Tibial artery (tissue), 4 donors: ENCODE measurements around the gene LYST.

ENCODE experiments used
- DNase-seq, 2 donors: peaks; one replicate each; pipeline ENCODE4 v3.0.0-alpha.2; 2019
- H3K27ac ChIP-seq, 2 donors: fragments of 200-600 bp; sonication (generic) in 1 of 2; 1 replicate in 1 of 2; 2 replicates in 1 of 2; pipeline ENCODE4 v1.5.1; 2018 to 2019; ENCODE audit warnings: mild to moderate bottlenecking in 1 of 2
- H3K27me3 ChIP-seq, 2 donors: fragments of 200-600 bp; sonication (generic) in 1 of 2; one replicate each; pipeline versions ENCODE4 v1.5.1 to v1.6.0; 2016 to 2019
- H3K36me3 ChIP-seq, 3 donors: fragments of 200-600 bp; sonication (generic) in 2 of 3; one replicate each; pipeline ENCODE4 v1.5.1; 2016 to 2019; ENCODE audit warnings: mild to moderate bottlenecking in 2 of 3
- H3K4me1 ChIP-seq, 4 donors: fragments of 200-600 bp; sonication (generic) in 2 of 4; 1 replicate in 3 of 4; 2 replicates in 1 of 4; pipeline ENCODE4 v1.5.1; 2016 to 2019
- H3K4me3 ChIP-seq, 2 donors: fragments of 200-600 bp; sonication (generic) in 1 of 2; 1 replicate in 1 of 2; 2 replicates in 1 of 2; pipeline ENCODE4 v1.5.1; 2018 to 2019; ENCODE audit warnings: mild to moderate bottlenecking in 2 of 2
- H3K9me3 ChIP-seq, 3 donors: fragments of 200-600 bp; sonication (generic) in 1 of 3; one replicate each; pipeline ENCODE4 v1.5.1; 2016 to 2019
- intact Hi-C: fragments of 100-400 bp; cut with DNase I; formaldehyde crosslinking; loops from one replicate; pipeline ENCODE4 v1.15.0; 2023; ENCODE audit warnings: low total_unique reads
- TF ChIP-seq, protein P1 (sequence below), 2 experiments: fragments of 200-600 bp in 1 of 2; fragments of 450-650 bp in 1 of 2; IDR thresholded peaks; one replicate each; pipeline ENCODE4 v1.5.1; 2017 to 2019; ENCODE audit warnings: antibody characterized with exemption in 2 of 2, mild to moderate bottlenecking in 1 of 2, moderate library complexity in 1 of 2

LYST gene

DNA sequence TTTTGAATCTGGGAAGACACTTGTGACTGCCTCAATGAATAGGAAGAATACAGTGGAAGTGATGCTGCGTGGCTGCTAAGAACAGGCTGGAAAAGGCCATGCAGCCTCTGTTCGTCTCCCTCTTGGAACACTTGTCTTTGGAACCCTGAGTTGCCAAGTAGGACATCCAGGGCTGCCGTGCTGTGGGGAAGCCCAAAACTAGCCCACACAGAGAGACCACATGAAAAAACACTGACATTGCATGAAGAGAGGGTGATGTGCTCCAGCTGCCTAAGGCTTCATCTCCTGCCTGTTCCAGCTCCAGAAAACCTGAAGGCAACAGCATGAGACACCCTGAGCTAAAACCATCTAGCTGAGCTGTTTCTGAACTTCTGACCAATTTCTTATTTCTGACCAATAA, 156.0 kb downstream of the LYST start:
- H3K36me3 ChIP-seq = peaks cover 67 to 79% (median 78%) of the 10 kb centered on the region in 3 donors

DNA sequence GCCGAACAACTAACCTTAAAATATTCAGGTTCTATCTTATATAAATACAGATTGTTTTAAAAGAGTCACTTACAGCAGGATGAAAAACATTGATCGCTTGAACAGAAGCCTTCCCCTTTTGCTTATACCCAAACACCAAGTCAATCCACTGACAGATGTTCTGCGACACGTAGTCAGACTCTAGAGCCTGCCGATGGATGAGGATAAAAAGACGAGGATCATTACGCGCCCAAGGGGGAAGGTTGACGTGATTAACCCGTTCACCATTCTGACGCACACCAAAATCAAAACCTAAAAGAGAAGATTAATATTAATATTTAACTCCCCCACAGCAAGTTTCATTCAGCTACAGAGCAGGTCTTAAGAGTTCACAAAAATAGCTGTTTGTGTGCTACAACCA, 157.7 kb downstream of the LYST start:
- TF ChIP-seq, protein P1, sequence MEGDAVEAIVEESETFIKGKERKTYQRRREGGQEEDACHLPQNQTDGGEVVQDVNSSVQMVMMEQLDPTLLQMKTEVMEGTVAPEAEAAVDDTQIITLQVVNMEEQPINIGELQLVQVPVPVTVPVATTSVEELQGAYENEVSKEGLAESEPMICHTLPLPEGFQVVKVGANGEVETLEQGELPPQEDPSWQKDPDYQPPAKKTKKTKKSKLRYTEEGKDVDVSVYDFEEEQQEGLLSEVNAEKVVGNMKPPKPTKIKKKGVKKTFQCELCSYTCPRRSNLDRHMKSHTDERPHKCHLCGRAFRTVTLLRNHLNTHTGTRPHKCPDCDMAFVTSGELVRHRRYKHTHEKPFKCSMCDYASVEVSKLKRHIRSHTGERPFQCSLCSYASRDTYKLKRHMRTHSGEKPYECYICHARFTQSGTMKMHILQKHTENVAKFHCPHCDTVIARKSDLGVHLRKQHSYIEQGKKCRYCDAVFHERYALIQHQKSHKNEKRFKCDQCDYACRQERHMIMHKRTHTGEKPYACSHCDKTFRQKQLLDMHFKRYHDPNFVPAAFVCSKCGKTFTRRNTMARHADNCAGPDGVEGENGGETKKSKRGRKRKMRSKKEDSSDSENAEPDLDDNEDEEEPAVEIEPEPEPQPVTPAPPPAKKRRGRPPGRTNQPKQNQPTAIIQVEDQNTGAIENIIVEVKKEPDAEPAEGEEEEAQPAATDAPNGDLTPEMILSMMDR (IDR thresholded peaks at IDR 0.05) = no peak
- Histone ChIP-seq H3K9me3 (no peaks in the 10 kb centered on the region), H3K4me3 (no peak overlapping the region), H3K27me3 (no peaks in the 10 kb centered on the region), H3K36me3 (peaks cover 59 to 78% (median 69%) of the 10 kb centered on the region in 3 donors), H3K27ac (no peak overlapping the region), H3K4me1 (no peaks in the 10 kb centered on the region)
- intact Hi-C loops = no loop called here
- no peak for DNase-seq

More for the DNA sequence above, 156.0 kb downstream of the LYST start:
- DNase-seq = no peak
- Histone ChIP-seq H3K4me1 (no peaks in the 10 kb centered on the region), H3K4me3 (no peak overlapping the region), H3K27ac (no peak overlapping the region), H3K27me3 (no peaks in the 10 kb centered on the region), H3K9me3 (no peaks in the 10 kb centered on the region)
- TF ChIP-seq, protein P1 (IDR thresholded peaks at IDR 0.05) = no peak
- intact Hi-C loops = no loop called here

DNA sequence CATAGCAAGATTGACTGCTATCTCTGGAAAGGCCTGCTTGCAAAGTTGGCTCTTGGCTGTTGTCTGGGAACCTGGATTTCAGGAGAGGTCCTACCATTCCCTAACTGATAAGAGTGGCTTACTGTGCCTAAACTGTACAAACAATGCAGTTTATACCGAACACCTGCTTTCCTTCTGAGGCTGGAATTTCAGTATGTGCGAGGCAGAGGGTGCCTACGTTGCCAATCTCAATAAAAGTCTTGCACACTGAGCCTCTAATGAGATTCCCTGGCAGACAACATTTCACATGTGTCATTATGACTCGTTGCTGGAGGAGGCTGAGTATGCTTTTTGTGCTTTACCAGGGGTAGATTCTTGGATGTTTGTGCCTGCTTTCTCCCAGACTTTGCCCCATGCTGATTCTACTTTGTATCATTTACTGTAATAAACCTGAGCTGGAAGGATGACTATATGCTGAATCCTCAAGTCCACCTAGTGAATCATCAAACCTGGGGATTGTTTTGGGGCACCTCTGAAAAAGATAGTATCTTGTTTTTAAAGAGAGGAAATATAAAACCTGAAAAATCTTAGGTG, 158.2 kb downstream of the LYST start:
- intact Hi-C loops = no loop called here
- Histone ChIP-seq H3K27me3 (no peaks in the 10 kb centered on the region), H3K36me3 (peaks cover 59 to 80% (median 64%) of the 10 kb centered on the region in 3 donors), H3K4me1 (no peaks in the 10 kb centered on the region), H3K27ac (no peak overlapping the region), H3K4me3 (no peak overlapping the region), H3K9me3 (no peaks in the 10 kb centered on the region)
- no peak for DNase-seq
- TF ChIP-seq, protein P1 (IDR thresholded peaks at IDR 0.05) = no peak

DNA sequence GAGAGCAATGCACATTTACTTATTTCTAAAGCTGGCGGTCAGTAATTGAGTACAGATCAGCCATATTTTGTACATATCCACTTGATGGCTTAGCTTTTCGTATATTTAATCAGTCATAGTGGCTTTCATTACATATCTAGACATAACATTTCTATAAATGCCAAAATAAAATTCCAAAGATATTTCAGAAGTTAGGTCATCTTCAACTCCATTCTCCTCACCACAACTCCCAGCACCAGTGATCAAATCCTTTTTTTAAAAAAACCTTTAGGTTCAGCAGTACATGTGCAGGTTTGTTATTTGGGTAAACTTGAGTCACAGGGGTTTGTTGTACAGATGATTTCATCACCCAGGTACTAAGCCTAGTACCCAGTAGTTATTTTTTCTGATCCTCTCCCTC, 163.2 kb downstream of the LYST start:
- no peak for DNase-seq
- Histone ChIP-seq H3K4me3 (no peak overlapping the region), H3K9me3 (no peaks in the 10 kb centered on the region), H3K27me3 (no peaks in the 10 kb centered on the region), H3K36me3 (peaks cover 38 to 96% (median 59%) of the 10 kb centered on the region in 3 donors), H3K4me1 (no peaks in the 10 kb centered on the region), H3K27ac (no peak overlapping the region)
- TF ChIP-seq, protein P1 (IDR thresholded peaks at IDR 0.05) = no peak
- intact Hi-C loops = no loop called here

DNA sequence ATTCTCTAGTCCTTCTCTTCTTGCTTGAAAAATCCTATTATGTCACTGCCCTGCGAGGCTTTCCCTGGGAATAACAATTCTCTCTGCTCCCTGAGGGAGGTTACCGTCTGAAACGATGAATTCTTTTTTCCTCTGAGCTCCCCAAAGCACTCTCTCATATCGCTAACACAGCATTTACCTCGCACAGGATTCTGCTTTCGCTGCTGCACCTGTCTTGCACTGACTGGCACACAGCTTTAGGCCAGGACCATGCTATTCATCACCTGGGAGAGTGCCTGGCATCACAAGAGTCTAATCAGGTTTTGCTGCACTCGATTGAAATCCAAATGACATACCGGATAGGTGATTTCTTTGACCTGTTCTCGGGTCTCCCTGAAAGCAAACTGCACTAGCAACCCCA, 164.3 kb downstream of the LYST start:
- Histone ChIP-seq H3K27ac (no peak overlapping the region), H3K4me3 (no peak overlapping the region), H3K4me1 (no peaks in the 10 kb centered on the region), H3K27me3 (no peaks in the 10 kb centered on the region), H3K9me3 (no peaks in the 10 kb centered on the region), H3K36me3 (peaks cover 28 to 87% (median 51%) of the 10 kb centered on the region in 3 donors)
- intact Hi-C loops = no loop called here
- TF ChIP-seq, protein P1 (IDR thresholded peaks at IDR 0.05) = no peak
- DNase-seq = no peak

DNA sequence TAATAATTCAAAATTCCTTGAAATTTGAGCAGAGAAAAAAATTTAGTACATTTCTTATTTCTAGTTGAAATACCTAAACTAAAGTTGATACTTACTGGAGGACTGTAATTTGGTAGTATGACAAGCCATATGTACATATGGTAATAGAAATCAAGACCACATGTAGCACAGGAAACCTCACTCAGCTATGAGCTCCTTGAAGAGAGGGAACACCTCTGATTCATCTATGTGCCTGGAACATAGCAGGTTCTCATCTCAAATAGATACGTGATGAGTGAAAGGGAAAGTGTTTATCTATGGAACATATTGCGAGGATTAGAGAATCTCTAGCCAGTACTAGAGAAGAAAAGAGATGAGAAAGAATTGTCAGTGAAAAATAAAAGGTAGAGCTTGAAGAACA, 169.2 kb downstream of the LYST start:
- Histone ChIP-seq H3K4me1 (no peaks in the 10 kb centered on the region), H3K27ac (no peak overlapping the region), H3K27me3 (no peaks in the 10 kb centered on the region), H3K36me3 (peaks cover 28 to 85% (median 53%) of the 10 kb centered on the region in 3 donors), H3K4me3 (no peak overlapping the region), H3K9me3 (no peaks in the 10 kb centered on the region)
- TF ChIP-seq, protein P1 (IDR thresholded peaks at IDR 0.05) = no peak
- intact Hi-C loops = no loop called here
- DNase-seq = no peak
